Spleen (tissue), 11 donors: Measurements from ENCODE around the gene COL23A1. TPM values are rescaled to one million over a fixed set of nuclear protein-coding genes. Genes with fewer than 3 reads are reported as not detected.

Experiments
- DNase-seq: peaks from one replicate; pipeline ENCODE4 v3.0.0-alpha.2; 2020
- H3K27ac ChIP-seq, 8 donors: fragments of 200-600 bp; sonication (generic) in 7 of 8; 1 replicate in 4 of 8; 2 replicates in 4 of 8; pipeline versions ENCODE4 v1.5.0 to v1.8.0; 2016 to 2021; ENCODE audit warnings: inconsistent platforms in 4 of 8, mild to moderate bottlenecking in 4 of 8, moderate library complexity in 1 of 8
- H3K27me3 ChIP-seq, 7 donors: fragments of 200-600 bp; sonication (generic) in 6 of 7; replicated peaks in 1 of 7; 1 replicate in 4 of 7; 2 replicates in 3 of 7; pipeline versions ENCODE4 v1.5.0 to v1.8.0; 2016 to 2021; ENCODE audit warnings: inconsistent platforms in 3 of 7, mild to moderate bottlenecking in 1 of 7
- H3K36me3 ChIP-seq, 6 donors: fragments of 200-600 bp; sonication (generic) in 5 of 6; 1 replicate in 4 of 6; 2 replicates in 2 of 6; pipeline versions ENCODE4 v1.5.0 to v1.8.0; 2016 to 2021; ENCODE audit warnings: inconsistent platforms in 2 of 6
- H3K4me1 ChIP-seq, 6 donors: fragments of 200-600 bp; sonication (generic) in 5 of 6; 1 replicate in 3 of 6; 2 replicates in 3 of 6; pipeline versions ENCODE4 v1.5.0 to v1.8.0; 2016 to 2021; ENCODE audit warnings: inconsistent platforms in 3 of 6
- H3K4me3 ChIP-seq, 8 donors: fragments of 200-600 bp; sonication (generic) in 7 of 8; 1 replicate in 4 of 8; 2 replicates in 4 of 8; pipeline versions ENCODE4 v1.5.0 to v1.8.0; 2016 to 2021; ENCODE audit warnings: inconsistent platforms in 4 of 8, mild to moderate bottlenecking in 4 of 8, moderate library complexity in 2 of 8
- H3K9me3 ChIP-seq, 8 donors: fragments of 200-600 bp; sonication (generic) in 7 of 8; 1 replicate in 4 of 8; 2 replicates in 4 of 8; pipeline versions ENCODE4 v1.5.0 to v1.8.0; 2016 to 2021; ENCODE audit warnings: inconsistent platforms in 4 of 8
- CTCF ChIP-seq, 11 experiments: fragments of 200-600 bp in 7 of 11; fragments of 450-650 bp in 4 of 11; sonication (generic) in 4 of 11; IDR thresholded peaks in 8 of 11; conservative IDR thresholded peaks in 3 of 11; 1 replicate in 7 of 11; 2 replicates in 4 of 11; pipeline versions ENCODE4 v1.4.0 to v1.8.0; 2016 to 2021; ENCODE audit warnings: antibody characterized with exemption in 11 of 11, inconsistent platforms in 4 of 11, mild to moderate bottlenecking in 1 of 11
- POLR2A ChIP-seq, 3 donors: fragments of 450-650 bp; IDR thresholded peaks; one replicate each; pipeline ENCODE4 v1.5.1; 2017; ENCODE audit warnings: antibody characterized with exemption in 3 of 3, mild to moderate bottlenecking in 1 of 3
- POLR2AphosphoS5 ChIP-seq, 3 donors: sonication (generic); formaldehyde crosslinking; IDR thresholded peaks; one replicate each; pipeline ENCODE4 v1.5.1; 2017; ENCODE audit warnings: antibody characterized with exemption in 3 of 3
- WGBS, 5 donors: extraction: QIAGEN DNeasy Blood & Tissue Kit in 3 of 5; methylation state at CpG; one replicate each; pipeline versions ENCODE4 v1.1.5 to v1.1.7; 2013 to 2018; 5-methylcytosine and 5-hydroxymethylcytosine counted together
- intact Hi-C: fragments of 100-400 bp; cut with DNase I; formaldehyde crosslinking; loops from one replicate; pipeline ENCODE4 v1.15.0; 2023; ENCODE audit warnings: low total_unique reads
- polyA plus RNA-seq, 3 donors: library from polyadenylated mRNA; stranded (reverse); fragments of 200-250 nt; gene quantifications; one replicate each; pipeline ENCODE4 v1.2.1, GENCODE V29; 2013
- total RNA-seq, 7 donors: library from RNA; depleted of rRNA in 3 of 7; stranded (reverse); fragments of >200 nt in 3 of 7; fragmentation: NEBNext Ultra II Directional in 4 of 7; extraction: Animal tissue kit (Norgen Biotek cat#: 25700) in 4 of 7; gene quantifications; one replicate each; pipeline versions ENCODE4 v1.1.0 to v1.2.1, GENCODE V29; 2016 to 2021
- donor health status: healthy with polysubstance abuse.
- donor health status: DM: no; HTN: no; CAD: no; lungs with moderate emphysema.
- donor health status: DM: no; HTN: no; CAD: no.
- donor health status: Bipolar disorder and iron deficiency.
- donor health status: healthy.
- donor health status: DM: no; HTN: no; CAD: no.
- donor health status: DM: yes; HTN: yes; CAD: no.

Gene COL23A1
- total and polyA plus RNA-seq, 10 donors, result 0.63 to 3.8 (median 1.9) TPM

DNA sequence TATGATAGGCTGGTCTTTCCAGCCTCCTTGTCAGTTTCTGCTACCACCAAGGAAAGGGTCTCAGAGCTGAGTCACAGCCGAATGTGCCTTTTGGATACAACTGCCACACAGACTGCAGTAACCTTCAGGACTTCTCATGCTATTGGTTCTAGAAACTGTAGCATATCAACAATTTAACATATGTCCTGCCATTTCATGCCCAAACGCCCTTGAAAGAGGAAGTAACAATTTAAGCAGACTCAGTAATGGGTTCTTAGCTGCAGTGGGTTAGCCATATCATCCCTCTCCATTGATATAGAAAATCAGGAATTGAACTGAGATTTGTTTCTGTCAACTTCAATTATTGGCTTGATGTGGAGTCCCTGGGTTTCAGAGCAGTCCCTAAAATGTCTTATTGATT, 40.8 kb upstream of the COL23A1 start:
- Histone ChIP-seq H3K27me3 (no peaks in the 10 kb centered on the region), H3K4me1 (peaks cover 0 to 16% (median 5%) of the 10 kb centered on the region in 6 donors), H3K36me3 (no peaks in the 10 kb centered on the region), H3K27ac (peak overlapping the region in 2 of 8 donors; percentile 3 to 21), H3K9me3 (peaks cover 0 to 8% (median 0%) of the 10 kb centered on the region in 8 donors), H3K4me3 (no peak overlapping the region)
- DNase-seq, result no peak
- intact Hi-C loops, result no loop called here
- TF ChIP-seq CTCF (IDR thresholded peaks at IDR 0.05 in 8 of 11, conservative IDR thresholded peaks at IDR 0.05 in 3 of 11) (no peak), POLR2A (IDR thresholded peaks at IDR 0.05) (no peak)
- WGBS, 5 donors, result 38 to 42% (median 39%) methylated on average over 2 of the region's 2 CpGs

GRCh38 chr5:178630475-178630930, 40.3 kb upstream of the COL23A1 start:
- H3K4me1 ChIP-seq, result peaks cover 0 to 20% (median 8%) of the 10 kb centered on the region in 6 donors
- H3K36me3 ChIP-seq, result no peaks in the 10 kb centered on the region
- no peaks in the 10 kb centered on the region for H3K27me3 ChIP-seq
- no peak overlapping the region for H3K4me3 ChIP-seq
- no peak for DNase-seq
- TF ChIP-seq CTCF (IDR thresholded peaks at IDR 0.05 in 8 of 11, conservative IDR thresholded peaks at IDR 0.05 in 3 of 11) (no peak), POLR2AphosphoS5 (IDR thresholded peaks at IDR 0.05) (no peak), POLR2A (IDR thresholded peaks at IDR 0.05) (no peak)
- 55 to 69% (median 63%) methylated on average over 4 of the region's 4 CpGs for WGBS, 5 donors
- intact Hi-C loops, result no loop called here
- H3K9me3 ChIP-seq, result peaks cover 0 to 8% (median 0%) of the 10 kb centered on the region in 8 donors
- peak overlapping the region in 2 of 8 donors; percentile 3 to 21 for H3K27ac ChIP-seq

DNA sequence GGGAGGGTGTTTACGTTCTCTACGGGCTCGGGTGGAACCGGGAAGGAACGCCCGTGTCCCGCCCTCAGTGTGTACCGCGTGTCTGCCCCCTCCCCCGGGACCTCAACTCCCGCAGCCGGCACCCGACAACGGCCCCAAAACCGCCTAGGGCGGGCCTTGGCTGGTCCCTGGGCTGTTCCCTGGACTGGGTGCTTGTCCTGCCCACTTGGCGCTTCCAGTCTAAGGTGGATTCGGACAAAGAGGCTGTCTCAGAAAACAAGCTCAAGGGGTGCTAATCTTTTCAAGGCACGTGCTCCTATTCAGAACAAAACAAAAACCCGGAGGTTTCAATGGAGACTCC, 37.0 kb upstream of the COL23A1 start:
- Histone ChIP-seq H3K9me3 (peaks cover 0 to 5% (median 0%) of the 10 kb centered on the region in 8 donors), H3K27ac (peak overlapping the region; percentile 93 to 100 (median 98)), H3K4me3 (peak overlapping the region; percentile 71 to 91 (median 79)), H3K36me3 (peaks cover 0 to 12% (median 7%) of the 10 kb centered on the region in 6 donors), H3K4me1 (peaks cover 27 to 53% (median 40%) of the 10 kb centered on the region in 6 donors), H3K27me3 (no peaks in the 10 kb centered on the region)
- WGBS, 5 donors, result 9 to 68% (median 24%) methylated on average over 3 to 20 of the region's 20 CpGs
- intact Hi-C loops, result no loop called here
- peak in 1 of 11 experiments; percentile 13 for TF ChIP-seq CTCF (IDR thresholded peaks at IDR 0.05 in 8 of 11, conservative IDR thresholded peaks at IDR 0.05 in 3 of 11)
- no peak for TF ChIP-seq POLR2AphosphoS5 (IDR thresholded peaks at IDR 0.05)
- DNase-seq, result no peak

DNA sequence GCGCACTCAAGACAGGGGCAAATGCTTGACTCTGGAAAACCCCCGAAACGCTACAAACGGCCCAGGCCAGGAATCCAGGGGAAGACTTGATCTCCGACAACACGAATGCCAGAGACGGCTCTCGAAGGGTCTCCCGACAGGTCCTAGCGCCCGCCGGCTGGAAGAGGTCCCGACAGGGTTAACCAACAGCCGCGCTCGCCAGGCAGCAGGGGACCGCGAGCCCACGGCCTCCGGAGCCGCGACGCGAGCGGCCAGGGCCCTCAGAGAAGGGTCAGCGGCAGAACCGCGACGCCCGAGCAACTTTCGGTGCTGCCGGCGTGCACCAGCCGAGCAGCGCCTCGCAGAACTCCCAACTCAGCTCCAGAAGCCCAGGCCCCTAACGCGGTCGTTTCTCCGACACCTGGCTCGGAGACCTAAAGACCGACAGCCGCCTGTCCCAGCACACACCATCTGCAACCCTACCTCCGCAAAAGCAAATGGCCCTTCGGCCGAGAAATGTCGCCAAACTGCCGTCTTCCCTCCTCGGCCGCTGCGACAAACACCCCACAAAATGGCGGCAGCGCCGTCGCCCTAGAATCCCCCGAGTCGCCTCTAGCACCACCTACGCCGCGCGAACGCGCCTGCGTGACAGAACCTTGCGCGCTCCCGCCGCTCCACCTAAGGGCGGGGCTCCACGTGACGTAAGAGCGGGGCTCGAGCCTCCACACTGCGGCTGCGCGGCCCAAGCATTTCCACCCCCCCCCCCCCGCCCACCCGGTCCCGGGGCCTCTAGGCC, 36.5 kb upstream of the COL23A1 start, which contains the start of gene CLK4:
CLK4 (minus strand) TSS at position 567 of the 775 bp plus-strand sequence. CDS start 3,634 bp downstream, outside the sequence.
- peak within 1 kb of the TSS; percentile 71 to 91 (median 79) for H3K4me3 ChIP-seq
- no peaks in the 10 kb centered on the region for H3K9me3 ChIP-seq
- peak; percentile 100 for DNase-seq
- peak; percentile 91 to 97 (median 96) for TF ChIP-seq POLR2AphosphoS5 (IDR thresholded peaks at IDR 0.05)
- peak in 1 of 3 donors; percentile 54 for TF ChIP-seq POLR2A (IDR thresholded peaks at IDR 0.05)
- peak in 2 of 11 experiments; percentile 26 to 28 for TF ChIP-seq CTCF (IDR thresholded peaks at IDR 0.05 in 8 of 11, conservative IDR thresholded peaks at IDR 0.05 in 3 of 11)
- peak within 1 kb of the TSS; percentile 93 to 100 (median 98) for H3K27ac ChIP-seq
- peaks cover 27 to 58% (median 42%) of the 10 kb centered on the region in 6 donors for H3K4me1 ChIP-seq
- peaks cover 0 to 18% (median 13%) of the 10 kb centered on the region in 6 donors for H3K36me3 ChIP-seq
- H3K27me3 ChIP-seq, result no peaks in the 10 kb centered on the region
- 0 to 1% (median 0%) methylated on average over 55 to 79 of the region's 79 CpGs for WGBS, 5 donors
- intact Hi-C loops, result no loop called here
